Upper lobe of right lung (tissue), 1 donor: Measurements from ENCODE around the gene ERC1. TPM values are rescaled to one million over a fixed set of nuclear protein-coding genes. Genes with fewer than 3 reads are reported as not detected.
A peak's percentile ranks its signal among the peaks of the same experiment; 100 is the strongest.

Experiments
- ATAC-seq: fragments of 200-7000 bp; cut with Tn5 transposase; one replicate; pipeline ENCODE4 v1.9.1; 2020; ENCODE audit warnings: mild to moderate bottlenecking, moderate library complexity
- DNase-seq: peaks from one replicate; pipeline ENCODE4 v3.0.0-alpha.2; 2020
- H3K27ac ChIP-seq: fragments of 200-600 bp; one replicate; pipeline ENCODE4 v1.8.0; 2022
- H3K27me3 ChIP-seq: fragments of 200-600 bp; one replicate; pipeline ENCODE4 v1.8.0; 2022; ENCODE audit warnings: mild to moderate bottlenecking
- H3K36me3 ChIP-seq: fragments of 200-600 bp; one replicate; pipeline ENCODE4 v1.8.0; 2022
- H3K4me1 ChIP-seq: fragments of 200-600 bp; one replicate; pipeline ENCODE4 v1.8.0; 2022
- H3K4me3 ChIP-seq: fragments of 200-600 bp; one replicate; pipeline ENCODE4 v1.8.0; 2022; ENCODE audit warnings: mild to moderate bottlenecking
- H3K9me3 ChIP-seq: fragments of 200-600 bp; one replicate; pipeline ENCODE4 v1.8.0; 2022
- CTCF ChIP-seq: fragments of 200-600 bp; IDR thresholded peaks from one replicate; pipeline ENCODE4 v1.8.0; 2022; ENCODE audit warnings: antibody characterized with exemption
- intact Hi-C: fragments of 100-400 bp; cut with DNase I; formaldehyde crosslinking; loops from one replicate; pipeline ENCODE4 v1.11.0; 2022
- total RNA-seq: library from RNA; stranded (reverse); fragmentation: NEBNext Ultra II Directional; extraction: Animal tissue kit (Norgen Biotek cat#: 25700); gene quantifications from one replicate; pipeline ENCODE4 v1.2.1, GENCODE V29; 2021
- donor health status: DM: no; HTN: yes; CAD: no; lungs with severe emphysema.

Gene ERC1
- total RNA-seq, 1 donor from 2014 or later, result 54.3 TPM

GRCh38 chr12:1529862-1530591 is 539.0 kb downstream of the ERC1 start:
- TF ChIP-seq CTCF, result no peak
- peak; percentile 60 for DNase-seq
- H3K36me3 ChIP-seq, result no peaks in the 10 kb centered on the region
- H3K4me3 ChIP-seq, result peak overlapping the region; percentile 42
- peak; percentile 42 for ATAC-seq
- peaks cover 30% of the 10 kb centered on the region for H3K27me3 ChIP-seq
- H3K4me1 ChIP-seq, result peaks cover 4% of the 10 kb centered on the region
- H3K27ac ChIP-seq, result no peak overlapping the region
- no peaks in the 10 kb centered on the region for H3K9me3 ChIP-seq
- intact Hi-C loops, result no loop called here

DNA sequence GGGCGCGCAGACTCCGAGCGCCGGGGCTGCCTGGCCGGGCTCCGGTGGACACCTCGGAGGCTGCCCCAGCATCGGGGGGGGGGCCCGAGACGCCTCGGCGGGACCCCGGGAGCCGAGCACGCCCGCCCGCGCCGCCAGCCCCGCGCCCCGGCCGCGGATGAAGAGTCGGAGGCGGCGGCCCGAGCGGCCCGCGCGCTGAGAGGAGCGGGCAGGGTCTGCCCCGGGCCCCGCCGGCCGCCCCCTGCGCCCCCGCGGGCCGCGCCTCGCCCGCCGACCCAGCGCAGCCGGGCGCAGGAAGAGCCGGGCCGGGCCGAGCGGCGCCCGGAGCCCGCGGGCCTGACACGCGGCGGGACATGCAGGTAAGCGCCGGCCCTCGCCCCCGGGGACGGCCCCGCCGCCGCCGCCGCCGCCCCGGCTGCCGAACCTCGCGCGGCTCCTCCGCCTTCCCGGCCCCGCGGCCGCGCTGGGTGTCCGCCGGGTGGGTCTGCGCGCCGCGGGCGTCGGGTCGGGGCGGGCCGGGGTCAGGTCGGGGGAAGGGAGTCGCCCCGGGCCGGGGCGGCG is 539.6 kb downstream of the ERC1 start:
- H3K27me3 ChIP-seq, result peaks cover 27% of the 10 kb centered on the region
- H3K4me1 ChIP-seq, result peaks cover 4% of the 10 kb centered on the region
- DNase-seq, result no peak
- H3K4me3 ChIP-seq, result peak overlapping the region; percentile 42
- intact Hi-C loops, result no loop called here
- no peaks in the 10 kb centered on the region for H3K9me3 ChIP-seq
- no peaks in the 10 kb centered on the region for H3K36me3 ChIP-seq
- TF ChIP-seq CTCF, result no peak
- no peak for ATAC-seq
- H3K27ac ChIP-seq, result no peak overlapping the region

GRCh38 chr12:1531153-1531653 is 540.2 kb downstream of the ERC1 start:
- Histone ChIP-seq H3K27me3 (peaks cover 27% of the 10 kb centered on the region), H3K27ac (no peak overlapping the region), H3K4me1 (peaks cover 4% of the 10 kb centered on the region), H3K4me3 (peak overlapping the region; percentile 42), H3K9me3 (no peaks in the 10 kb centered on the region), H3K36me3 (no peaks in the 10 kb centered on the region)
- ATAC-seq (peak; percentile 11), DNase-seq (peak; percentile 66)
- no peak for TF ChIP-seq CTCF
- intact Hi-C loops, result no loop called here

- peak; percentile 58 for DNase-seq
Measured at GRCh38 chr12:1531654-1532374, 540.8 kb downstream of the ERC1 start.

More at GRCh38 chr12:1531654-1532374, 540.8 kb downstream of the ERC1 start:
- no peak for TF ChIP-seq CTCF
- H3K9me3 ChIP-seq, result no peaks in the 10 kb centered on the region
- peak overlapping the region; percentile 42 for H3K4me3 ChIP-seq
- peaks cover 27% of the 10 kb centered on the region for H3K27me3 ChIP-seq
- intact Hi-C loops, result no loop called here
- ATAC-seq, result no peak
- no peak overlapping the region for H3K27ac ChIP-seq
- no peaks in the 10 kb centered on the region for H3K36me3 ChIP-seq
- H3K4me1 ChIP-seq, result peaks cover 4% of the 10 kb centered on the region
